Liver (tissue), 3 donors: ENCODE data around the gene MAN2B2.

Experiments
- GABPA ChIP-seq, 2 donors: IDR thresholded peaks in 1 of 2; conservative IDR thresholded peaks in 1 of 2; 2 replicates each; pipeline ENCODE4 v1.6.1; 2016; ENCODE audit warnings: antibody characterized with exemption in 2 of 2, mild to moderate bottlenecking in 1 of 2, moderate library complexity in 1 of 2
- YY1 ChIP-seq: IDR thresholded peaks from 2 replicates; pipeline ENCODE4 v1.6.1; 2016; ENCODE audit warnings: antibody characterized with exemption, mild to moderate bottlenecking
- TF ChIP-seq, protein P1 (sequence below): IDR thresholded peaks from 2 replicates; pipeline ENCODE4 v1.6.1; 2016; ENCODE audit warnings: antibody characterized with exemption, mild to moderate bottlenecking
- TF ChIP-seq, protein P2 (sequence below): fragments of 150-350 bp; IDR thresholded peaks from 2 replicates; pipeline ENCODE4 v1.5.1; 2017; ENCODE audit warnings: improper control_type of control experiment, low read depth, low read length; ENCODE audit not compliant: missing input control
- donor health status: healthy.
- donor health status: healthy.

- TF ChIP-seq, protein P1, sequence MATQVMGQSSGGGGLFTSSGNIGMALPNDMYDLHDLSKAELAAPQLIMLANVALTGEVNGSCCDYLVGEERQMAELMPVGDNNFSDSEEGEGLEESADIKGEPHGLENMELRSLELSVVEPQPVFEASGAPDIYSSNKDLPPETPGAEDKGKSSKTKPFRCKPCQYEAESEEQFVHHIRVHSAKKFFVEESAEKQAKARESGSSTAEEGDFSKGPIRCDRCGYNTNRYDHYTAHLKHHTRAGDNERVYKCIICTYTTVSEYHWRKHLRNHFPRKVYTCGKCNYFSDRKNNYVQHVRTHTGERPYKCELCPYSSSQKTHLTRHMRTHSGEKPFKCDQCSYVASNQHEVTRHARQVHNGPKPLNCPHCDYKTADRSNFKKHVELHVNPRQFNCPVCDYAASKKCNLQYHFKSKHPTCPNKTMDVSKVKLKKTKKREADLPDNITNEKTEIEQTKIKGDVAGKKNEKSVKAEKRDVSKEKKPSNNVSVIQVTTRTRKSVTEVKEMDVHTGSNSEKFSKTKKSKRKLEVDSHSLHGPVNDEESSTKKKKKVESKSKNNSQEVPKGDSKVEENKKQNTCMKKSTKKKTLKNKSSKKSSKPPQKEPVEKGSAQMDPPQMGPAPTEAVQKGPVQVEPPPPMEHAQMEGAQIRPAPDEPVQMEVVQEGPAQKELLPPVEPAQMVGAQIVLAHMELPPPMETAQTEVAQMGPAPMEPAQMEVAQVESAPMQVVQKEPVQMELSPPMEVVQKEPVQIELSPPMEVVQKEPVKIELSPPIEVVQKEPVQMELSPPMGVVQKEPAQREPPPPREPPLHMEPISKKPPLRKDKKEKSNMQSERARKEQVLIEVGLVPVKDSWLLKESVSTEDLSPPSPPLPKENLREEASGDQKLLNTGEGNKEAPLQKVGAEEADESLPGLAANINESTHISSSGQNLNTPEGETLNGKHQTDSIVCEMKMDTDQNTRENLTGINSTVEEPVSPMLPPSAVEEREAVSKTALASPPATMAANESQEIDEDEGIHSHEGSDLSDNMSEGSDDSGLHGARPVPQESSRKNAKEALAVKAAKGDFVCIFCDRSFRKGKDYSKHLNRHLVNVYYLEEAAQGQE = no peak
- TF ChIP-seq, protein P2, sequence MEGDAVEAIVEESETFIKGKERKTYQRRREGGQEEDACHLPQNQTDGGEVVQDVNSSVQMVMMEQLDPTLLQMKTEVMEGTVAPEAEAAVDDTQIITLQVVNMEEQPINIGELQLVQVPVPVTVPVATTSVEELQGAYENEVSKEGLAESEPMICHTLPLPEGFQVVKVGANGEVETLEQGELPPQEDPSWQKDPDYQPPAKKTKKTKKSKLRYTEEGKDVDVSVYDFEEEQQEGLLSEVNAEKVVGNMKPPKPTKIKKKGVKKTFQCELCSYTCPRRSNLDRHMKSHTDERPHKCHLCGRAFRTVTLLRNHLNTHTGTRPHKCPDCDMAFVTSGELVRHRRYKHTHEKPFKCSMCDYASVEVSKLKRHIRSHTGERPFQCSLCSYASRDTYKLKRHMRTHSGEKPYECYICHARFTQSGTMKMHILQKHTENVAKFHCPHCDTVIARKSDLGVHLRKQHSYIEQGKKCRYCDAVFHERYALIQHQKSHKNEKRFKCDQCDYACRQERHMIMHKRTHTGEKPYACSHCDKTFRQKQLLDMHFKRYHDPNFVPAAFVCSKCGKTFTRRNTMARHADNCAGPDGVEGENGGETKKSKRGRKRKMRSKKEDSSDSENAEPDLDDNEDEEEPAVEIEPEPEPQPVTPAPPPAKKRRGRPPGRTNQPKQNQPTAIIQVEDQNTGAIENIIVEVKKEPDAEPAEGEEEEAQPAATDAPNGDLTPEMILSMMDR = no peak
- TF ChIP-seq YY1 (no peak), GABPA (IDR thresholded peaks at IDR 0.05 in 1 of 2, conservative IDR thresholded peaks at IDR 0.05 in 1 of 2) (no peak)
These were observed 683 bp downstream of the MAN2B2 start for GRCh38 chr4:6575503-6576240.
